ENCODE data around the gene ITGA4.

- TF ChIP-seq EZH2 (IDR thresholded peaks at IDR 0.05; ENCODE audit: low read length, missing control alignments) (no peak), CTCF (conservative IDR thresholded peaks at IDR 0.05 in 1 of 2, IDR thresholded peaks at IDR 0.05 in 1 of 2; ENCODE audit: low read depth in 1 of 2, low read length in 2 of 2) (no peak)
These were observed 2.4 kb downstream of the ITGA4 start for GRCh38 chr2:181459621-181460021.

Measured in fibroblast of lung (primary cell).